OCI-LY1 (cell line): ENCODE results near the gene DNAJC3.

Experiments
- EZH2 ChIP-seq: fragments of 200-600 bp; sonication (generic), shearing (Covaris generic); IDR thresholded peaks from 2 replicates; pipeline ENCODE4 v1.8.0; 2017; ENCODE audit warnings: borderline replicate concordance, mixed run types, mild to moderate bottlenecking, antibody characterized with exemption, low read length, moderate library complexity, mixed read lengths
- TF ChIP-seq, protein P1 (sequence below): fragments of 200-600 bp; sonication (generic), shearing (Covaris generic); IDR thresholded peaks from 2 replicates; pipeline ENCODE4 v1.5.1; 2017; ENCODE audit warnings: mild to moderate bottlenecking, antibody characterized with exemption, low read length, moderate library complexity, mixed read lengths

DNA sequence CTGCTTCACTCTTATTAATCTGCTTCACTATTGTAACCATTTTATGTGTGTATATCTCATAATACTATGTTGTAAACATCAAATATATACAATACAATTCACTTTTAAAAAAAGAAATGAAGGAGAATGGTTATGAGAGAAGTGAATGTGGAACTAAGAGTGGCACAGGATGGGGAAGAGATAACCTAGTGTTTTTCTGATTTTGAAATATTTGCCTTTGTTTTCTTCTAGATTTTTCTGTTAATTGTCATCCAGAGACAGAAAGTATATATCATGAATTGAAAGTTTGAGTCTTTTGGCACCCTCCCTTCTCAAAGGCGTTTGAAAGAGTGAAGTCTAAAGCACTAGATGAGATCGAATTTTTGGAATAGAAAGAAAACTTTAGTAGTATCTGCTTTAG is 2.8 kb downstream of the DNAJC3 start:
- TF ChIP-seq, protein P1, sequence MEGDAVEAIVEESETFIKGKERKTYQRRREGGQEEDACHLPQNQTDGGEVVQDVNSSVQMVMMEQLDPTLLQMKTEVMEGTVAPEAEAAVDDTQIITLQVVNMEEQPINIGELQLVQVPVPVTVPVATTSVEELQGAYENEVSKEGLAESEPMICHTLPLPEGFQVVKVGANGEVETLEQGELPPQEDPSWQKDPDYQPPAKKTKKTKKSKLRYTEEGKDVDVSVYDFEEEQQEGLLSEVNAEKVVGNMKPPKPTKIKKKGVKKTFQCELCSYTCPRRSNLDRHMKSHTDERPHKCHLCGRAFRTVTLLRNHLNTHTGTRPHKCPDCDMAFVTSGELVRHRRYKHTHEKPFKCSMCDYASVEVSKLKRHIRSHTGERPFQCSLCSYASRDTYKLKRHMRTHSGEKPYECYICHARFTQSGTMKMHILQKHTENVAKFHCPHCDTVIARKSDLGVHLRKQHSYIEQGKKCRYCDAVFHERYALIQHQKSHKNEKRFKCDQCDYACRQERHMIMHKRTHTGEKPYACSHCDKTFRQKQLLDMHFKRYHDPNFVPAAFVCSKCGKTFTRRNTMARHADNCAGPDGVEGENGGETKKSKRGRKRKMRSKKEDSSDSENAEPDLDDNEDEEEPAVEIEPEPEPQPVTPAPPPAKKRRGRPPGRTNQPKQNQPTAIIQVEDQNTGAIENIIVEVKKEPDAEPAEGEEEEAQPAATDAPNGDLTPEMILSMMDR = no peak
- no peak for TF ChIP-seq EZH2
